NCI-H226 (cell line): ENCODE measurements around the gene KIF3A.
A peak's percentile ranks its signal among the peaks of the same experiment; 100 is the strongest.

ENCODE experiments used
- DNase-seq: peaks from one replicate; pipeline ENCODE4 v3.0.0-alpha.2; 2015

Gene KIF3A

DNA sequence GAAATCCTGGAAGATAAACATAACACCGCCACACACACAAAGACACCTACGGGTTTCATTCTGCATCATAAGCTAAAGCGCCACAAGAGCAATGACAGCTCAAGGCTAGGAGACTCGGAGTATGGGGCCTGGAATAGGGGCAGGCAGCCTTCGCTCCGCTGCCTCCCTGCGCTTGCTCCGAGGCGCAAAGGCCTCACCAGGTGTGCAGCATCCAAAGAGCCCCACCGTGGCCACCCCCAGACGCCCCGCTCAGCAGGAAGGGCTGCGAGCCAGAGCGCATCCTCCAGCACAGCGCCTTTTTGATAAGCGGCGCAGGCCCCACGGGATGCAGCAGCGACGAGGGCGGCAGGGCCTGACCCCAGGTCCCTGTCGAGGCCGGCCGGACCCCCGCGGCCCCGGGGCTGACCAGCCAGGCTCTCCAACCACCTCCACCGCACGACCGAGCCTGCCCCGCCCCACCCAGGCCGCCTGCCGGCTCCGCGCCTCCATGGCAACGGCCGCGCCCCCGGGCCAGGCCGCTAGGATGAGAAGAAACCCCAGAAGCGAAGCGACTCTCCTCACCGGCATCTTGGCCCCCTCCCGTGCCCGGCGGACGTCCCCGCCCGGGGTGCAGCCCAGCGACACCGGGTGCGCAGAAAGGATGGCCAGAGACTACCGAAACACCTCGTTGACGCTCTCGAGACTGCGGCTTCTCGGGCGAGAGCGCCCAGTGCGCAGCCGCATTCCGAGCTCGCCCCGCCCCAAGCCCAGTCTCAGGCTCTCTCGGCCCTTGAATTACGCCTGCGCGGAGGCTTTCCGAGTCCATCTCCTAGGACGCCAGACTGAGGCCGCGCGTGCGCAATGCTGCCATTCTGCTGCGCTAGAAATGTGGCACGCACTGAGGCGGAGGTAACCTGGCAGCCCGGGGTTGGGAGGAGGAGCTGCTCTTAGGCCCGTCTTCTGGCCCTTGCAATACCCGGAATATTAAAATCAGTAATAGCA lies at the start of gene KIF3A:
TSS of gene KIF3A (minus strand) at position 694 of the 981 bp plus-strand sequence. CDS start at position 567, 127 bp downstream.
- DNase-seq: peak; percentile 95

DNA sequence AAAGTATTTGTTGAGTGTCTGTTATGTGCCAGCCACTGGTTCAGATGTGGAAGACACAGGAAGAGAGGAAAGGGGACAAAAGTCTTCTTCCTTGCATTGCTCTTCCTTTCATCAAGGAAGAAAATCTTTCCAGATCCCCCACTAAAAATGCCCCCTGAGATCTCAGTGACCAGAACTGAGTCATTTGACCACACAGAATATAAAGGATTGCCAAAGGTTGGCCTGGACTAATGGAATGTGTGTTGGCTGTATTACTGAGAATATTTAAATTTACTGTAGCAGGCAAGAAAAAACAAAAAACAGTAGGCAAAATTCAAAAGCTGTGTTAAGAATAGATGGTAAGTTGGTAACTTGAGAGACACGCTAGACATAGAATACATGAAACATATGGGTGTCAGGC lies 49.7 kb upstream of the KIF3A start:
- peak; percentile 16 for DNase-seq

DNA sequence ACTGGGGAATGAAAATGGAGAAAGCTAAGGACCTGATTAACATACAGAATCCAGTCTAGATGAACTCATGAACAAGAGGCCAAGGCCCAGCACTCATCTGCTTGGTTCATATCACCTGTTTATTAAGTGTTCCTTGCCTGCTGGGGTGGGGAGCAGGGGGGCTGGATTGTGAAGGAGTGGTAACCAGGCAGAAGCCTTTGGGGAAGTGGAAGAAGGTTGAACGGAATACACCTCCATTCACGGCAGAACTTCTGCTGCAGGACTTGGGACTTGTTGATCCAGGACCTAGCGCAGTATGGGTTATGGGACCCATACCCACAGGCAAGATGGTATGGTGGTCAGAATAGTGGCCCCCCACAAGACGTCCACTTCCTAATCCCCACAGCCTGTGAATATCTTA lies 48.5 kb upstream of the KIF3A start:
- DNase-seq: no peak

DNA sequence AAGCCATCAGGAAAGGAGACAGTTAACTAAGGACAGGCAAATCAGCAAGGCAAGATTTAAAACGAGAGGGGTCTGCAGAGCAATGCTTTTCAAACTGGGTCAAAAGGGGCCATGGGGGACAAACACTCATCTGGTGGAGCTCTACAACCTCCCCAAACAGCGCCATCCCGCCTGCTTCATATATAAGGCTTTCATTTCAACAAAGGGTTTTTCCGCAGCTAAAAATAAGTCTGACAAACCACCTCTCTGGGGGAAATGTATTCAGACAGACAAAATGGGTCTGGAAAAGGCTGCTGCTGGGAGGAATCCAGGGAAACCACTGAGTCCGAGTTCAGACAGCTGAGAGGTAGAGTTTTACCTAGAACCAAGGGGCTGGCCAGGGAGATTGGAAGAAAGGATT lies 48.0 kb upstream of the KIF3A start:
- DNase-seq: no peak

DNA sequence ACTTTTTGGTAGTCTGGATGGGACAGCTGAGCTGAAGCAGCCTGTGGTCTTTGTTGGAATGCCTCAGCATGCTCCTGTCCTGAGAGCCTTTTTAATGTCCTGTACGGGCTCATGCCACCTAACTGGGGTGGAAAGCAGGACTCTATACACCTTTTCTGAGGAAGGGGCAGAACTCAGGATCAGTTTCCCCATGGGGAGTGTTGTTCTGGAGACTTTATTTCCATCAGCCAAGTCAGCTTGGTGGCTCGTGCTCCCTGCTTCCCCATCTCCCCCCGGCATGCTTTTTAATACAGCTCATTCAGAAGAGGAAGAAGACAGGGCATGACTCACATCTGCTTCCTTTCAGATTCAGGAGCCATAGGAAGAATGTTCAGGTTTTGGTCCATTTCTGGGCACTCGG lies 44.8 kb upstream of the KIF3A start:
- DNase-seq: peak; percentile 56

DNA sequence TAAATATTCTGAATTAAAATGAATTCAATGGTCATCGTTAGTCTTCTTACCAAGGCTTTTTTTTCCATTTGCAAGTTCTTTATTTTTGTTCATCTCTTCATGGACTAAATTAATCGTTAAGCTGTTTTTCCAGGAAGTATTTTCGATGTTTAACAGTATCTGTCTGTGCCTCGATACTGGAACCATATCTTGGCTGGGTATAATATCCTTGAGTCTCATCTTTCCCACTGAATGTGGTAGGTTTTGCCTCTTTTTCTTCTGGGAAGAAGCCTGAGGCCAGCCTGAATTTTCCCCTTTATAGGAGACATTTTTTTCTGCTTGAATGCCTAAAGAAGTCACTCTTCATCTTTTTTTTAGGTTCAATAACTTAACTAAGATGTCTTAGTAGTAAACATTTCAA lies 43.7 kb upstream of the KIF3A start:
- DNase-seq: no peak

DNA sequence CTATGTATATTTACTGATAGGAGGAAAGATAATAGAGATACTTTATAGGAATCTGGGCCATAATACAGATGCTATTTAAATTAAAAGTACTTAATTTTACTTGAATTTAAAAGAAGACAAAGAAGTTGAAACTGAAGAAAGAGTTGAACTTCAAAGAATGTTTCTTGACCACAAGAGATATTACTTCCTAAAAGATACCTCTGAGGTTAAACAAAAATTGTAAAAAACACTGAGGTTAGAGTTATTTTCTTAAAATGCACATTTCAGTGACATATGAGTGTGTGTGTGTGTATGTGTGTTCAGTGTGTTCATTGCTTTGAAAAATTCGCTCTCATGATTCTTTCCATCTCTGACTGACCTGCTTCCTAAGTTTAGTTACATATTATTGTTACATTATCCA lies 43.2 kb upstream of the KIF3A start:
- DNase-seq: no peak

DNA sequence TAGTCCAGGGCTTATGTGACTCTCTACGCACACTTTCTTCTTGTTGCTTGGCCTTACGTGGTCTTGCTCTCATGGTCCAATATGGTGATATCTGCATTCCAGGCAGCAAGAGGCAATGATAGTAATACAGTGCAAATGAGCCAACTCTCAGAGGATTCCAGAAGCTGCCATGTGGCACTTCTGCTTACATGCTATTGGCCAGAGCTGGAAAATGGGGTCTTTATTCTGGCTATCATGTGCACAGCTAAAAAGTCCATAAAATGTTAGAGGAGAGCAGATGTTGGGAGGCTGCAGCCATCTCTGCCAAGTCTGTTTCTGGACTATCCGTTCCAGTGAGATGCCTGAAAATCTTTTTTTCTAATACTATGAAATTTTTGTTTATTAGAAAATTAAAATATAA lies 42.6 kb upstream of the KIF3A start:
- no peak for DNase-seq

DNA sequence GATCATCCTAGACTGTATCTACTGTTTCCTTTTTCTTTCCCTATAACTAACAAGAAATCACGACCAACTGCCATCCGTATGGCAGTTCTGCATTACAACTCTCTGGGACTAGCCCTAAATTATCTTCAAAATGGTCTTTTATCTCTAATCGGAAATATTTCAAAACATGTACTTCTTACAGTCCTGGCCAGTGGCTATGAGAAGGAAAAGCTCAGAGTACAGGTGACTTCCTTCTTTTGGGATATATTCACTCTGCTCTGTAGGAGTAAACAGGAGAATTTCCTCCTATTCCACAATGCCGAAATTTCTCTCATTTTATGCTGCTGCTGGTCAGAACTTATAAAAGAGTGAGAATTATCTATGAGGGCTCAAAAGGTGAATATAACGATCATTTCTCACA lies 41.5 kb upstream of the KIF3A start:
- DNase-seq: no peak

DNA sequence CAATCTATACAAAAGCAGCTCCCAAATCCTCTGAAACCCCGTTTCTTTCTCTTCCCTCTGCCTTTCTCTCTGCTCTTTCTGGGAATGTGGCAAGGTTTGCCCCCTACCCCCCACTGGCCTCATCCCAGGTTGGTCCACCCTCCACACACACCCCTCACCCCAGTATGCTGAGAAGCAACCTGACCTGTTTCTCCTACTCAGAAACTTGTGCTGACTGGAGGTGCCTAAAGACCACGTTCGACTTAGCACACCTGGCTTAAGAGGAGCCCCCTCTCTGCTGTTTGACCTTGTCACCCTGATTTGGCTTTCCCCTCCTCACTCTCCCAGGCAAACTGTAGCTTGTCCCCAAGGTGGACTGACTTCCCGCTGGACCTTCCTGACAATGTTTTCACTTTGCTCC lies 40.8 kb upstream of the KIF3A start:
- no peak for DNase-seq

DNA sequence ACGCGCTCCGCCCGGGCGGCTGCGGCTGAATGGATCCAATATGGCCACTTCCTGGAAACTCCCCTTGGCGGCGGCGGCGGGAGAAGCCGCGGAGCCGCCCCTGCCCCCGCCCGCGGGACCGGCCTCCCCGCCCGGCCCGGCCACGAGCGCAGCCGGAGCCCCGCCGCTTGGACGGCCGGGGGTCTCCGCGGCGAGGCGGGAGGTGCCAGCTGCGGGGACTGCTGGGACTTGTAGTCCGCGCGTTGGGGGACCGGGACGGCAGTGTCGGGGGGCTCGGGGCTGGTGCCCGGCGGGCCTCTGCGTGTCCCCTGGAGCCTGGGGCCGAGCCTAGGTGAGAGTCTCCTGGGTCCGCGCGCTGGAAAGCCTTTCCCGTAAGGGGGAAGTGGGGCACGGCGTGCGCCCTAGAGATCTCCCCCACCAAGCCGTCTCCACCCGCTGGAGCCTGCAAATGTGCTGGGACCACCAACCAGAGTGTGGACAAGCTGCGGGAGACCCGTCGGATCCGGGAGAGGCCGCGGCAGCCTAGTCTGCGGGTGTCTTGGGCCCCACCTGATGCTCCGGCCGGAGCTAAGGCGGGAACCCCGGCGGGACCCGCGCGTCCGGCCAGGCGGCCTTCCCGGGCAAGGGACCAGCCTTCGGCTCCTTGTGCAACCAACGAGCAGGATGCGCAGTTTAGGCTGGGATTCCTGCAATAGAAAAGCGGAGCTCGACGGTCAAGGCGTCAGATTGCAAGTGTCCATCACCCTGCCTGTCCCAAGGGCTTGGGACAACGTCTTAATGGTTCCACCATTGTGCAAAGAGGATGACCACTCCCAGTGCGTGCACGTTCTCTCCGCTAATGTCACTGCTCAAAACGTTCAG lies 40.1 kb upstream of the KIF3A start, which contains the start of gene SEPTIN8:
TSS of gene SEPTIN8 (minus strand) at position 31 of the 861 bp plus-strand sequence. CDS start 102 bp downstream, outside the sequence.
- DNase-seq: no peak

DNA sequence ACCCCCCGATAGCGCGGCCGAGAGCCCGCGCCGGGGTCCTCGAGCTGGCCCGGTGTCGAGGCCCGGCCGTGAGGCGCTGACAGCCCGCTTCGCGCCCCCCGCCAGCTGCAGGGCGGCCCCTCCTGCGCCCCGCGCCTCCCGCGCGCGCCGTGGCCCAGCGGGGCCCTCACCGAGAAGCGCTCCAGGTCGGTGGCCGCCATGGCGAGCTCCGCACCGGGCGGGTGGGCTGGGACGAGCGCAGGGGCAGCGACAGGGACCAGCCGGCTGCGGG lies 39.5 kb upstream of the KIF3A start:
- no peak for DNase-seq

DNA sequence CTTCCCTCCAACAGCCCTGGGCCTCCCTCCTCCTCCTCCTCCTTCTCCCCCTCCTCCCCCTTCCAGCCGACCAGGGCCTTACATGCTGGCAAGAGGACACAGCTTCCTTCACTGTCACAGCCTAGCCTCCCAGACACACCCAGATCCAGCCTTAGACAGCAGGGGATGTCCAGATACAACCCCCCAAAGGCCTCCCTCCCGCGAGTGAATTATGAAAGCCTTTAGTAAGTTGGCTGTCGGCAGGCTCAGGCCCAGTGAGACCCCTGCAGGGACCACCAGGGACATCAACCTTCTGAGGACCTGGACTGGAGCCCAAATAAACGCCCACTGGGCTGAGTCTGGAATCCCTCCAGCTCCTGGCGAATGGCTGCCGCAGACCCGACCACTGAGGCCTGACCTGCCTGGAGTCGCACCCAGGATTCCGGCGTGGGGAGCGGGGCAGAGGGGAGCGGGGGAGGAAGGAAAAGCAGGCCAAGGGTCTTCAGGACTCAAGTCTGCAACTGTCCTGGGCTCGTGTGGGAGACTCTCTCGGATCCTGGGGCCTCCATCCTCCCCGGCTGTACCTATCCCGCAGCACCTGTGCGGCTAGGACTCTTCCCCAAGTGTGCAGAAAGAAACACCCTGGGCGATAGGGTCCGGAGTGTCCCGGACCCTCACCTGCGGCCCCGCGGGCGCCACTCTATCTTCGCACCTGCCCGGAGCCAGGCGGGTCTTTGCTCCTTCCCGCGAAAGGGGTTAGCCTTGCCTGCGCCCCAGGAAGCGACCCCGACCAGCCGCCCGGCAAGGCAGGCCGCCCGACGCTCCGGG lies 39.0 kb upstream of the KIF3A start:
- DNase-seq: no peak

DNA sequence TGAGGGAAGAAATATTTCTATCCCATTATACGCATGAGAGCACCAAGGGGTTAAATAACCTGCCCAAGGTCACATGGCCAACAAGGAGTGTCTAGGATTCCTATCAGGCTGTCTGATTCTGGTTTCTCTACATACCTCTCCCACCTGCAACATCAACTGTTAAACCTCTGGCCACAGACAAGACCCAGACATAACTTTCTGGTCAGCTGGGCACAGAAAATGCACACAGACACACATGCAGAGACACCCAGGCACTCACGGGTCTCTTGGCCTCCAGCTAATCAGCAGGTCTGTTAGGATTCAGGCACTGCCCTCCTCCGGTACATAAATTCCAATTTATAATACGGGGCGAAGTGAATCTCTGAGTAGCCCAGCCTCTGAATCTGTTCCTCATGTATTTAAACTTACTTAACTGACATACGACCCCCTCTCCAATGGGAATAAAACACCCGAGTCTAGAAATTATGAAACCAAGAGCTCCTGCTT lies 38.2 kb upstream of the KIF3A start:
- no peak for DNase-seq

DNA sequence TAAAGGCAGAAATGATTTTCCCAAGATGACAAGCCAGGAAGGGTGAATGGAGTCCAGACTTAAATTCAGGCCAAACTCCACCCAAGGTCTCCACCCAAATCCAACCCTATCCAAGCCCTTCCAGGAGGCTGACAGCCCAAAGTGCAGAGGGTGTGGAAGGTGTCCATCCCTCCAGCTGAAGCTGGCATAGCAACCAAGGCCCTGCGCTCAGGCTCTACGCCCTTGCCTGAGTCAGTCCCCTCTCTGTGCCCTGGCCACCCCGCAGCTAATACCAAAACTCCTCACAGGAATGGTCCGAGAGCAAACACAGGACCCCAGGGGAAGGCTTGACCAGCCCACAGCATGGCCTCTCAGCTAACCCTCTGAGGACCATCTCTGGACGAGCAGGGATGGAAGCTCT lies 37.5 kb upstream of the KIF3A start:
- no peak for DNase-seq

DNA sequence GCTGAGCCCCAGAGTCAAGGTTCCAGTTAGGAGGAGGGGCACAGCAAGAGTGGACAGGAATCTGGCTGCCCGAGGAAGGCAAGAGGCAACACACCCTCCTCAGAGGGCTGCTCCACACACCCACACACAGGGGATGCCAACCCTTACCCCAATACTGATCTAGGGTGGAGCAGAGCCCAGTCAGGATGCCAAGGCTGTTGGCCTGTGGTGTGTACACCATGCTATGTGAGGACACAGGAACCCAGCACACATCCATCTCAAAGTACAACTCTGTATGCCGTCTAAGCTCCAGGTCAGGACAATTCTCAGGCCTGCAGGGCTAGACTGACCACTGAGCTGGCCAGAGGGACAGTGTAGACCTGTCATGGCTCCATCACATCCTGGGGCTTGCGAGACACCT lies 37.1 kb upstream of the KIF3A start:
- DNase-seq: no peak

DNA sequence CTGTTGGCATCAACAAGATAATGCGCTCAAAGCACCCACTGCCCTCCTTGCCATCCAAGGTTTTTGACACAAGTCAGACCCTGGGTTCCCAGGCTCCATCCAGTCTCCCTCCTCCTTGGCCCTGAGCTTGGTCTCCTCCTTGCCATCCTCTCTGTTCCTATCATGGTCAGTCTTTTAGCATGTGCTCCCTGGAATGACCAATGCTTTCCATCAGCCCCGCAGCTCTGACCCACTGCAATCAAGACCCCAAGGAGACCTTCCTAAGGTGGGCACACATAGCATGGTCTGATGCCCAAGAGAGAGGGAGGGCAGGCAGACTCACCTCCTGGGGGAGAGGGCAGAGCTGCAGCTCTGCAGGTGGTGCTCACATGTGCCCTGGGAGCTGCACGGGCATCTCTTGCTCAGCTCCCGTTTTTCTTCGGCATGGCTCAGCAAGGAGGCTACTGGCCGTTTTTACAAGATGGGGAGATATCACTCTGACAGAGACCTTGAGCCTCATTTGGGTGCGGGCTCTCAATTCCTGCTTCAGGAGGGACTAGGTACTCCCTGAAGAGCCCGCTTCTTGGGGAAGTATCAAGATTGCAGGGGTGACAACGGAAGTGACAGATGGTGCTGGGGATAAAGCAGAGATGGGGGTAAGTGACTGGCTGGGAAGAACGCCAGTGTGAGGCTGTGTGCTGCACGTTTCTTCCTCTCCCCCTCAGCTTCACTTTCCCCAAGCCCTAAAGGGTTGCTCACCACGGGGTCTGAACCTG lies 36.4 kb upstream of the KIF3A start:
- no peak for DNase-seq

DNA sequence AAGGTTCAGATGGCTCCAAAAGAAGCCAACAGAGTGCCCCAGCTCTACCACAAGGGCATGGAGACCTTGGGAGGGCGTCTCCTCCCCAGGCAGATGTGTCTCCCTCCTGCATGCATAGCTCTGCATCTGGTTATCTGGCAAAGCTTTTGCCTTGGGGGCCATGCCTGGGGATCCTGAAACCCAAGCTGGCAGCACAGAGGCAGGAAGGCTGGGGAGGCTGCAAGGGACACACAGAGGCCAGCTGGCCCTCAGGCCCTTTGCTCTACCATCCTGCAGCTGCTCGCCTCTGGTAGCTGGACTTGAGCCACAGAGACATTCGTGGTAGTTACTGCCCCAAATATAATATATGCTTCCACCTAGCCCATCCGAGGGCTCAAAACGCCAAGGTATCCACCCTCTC lies 35.8 kb upstream of the KIF3A start:
- no peak for DNase-seq

DNA sequence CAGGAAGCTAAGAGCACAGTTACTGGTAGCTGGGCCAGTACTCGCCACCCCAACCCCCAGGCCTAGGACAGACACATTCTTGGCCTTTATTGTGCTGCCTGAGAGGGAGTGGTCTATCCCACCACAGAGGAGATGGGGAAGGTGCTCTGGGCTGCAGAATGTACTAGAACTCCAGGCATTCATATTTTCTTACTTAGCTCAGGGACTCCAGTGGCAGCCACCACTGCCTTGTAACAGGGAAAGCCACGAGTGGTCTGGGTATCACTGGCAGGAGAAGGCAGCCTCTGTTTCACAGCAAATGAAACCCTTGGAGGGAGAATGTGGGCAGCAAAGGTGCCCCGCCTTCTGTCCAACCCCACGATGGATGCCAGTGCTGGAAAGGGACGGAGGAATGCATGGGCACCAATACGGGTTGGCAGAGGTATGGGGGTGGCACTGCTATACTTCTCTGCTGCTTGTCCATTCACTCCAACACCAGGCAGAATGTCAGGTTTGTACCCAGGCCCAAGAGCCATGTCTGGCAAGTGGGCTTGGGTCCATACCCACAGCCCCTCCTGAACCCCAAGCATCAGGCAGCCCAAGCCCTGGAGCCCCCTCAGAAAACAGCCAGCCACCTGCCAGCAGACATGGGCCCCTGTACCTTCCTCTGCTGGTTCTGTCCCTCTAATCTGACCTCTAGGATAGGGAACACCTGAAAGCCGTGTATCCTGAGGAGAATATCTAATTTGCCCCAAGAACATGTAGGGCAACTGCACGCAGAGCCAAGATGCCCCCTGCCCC lies 35.1 kb upstream of the KIF3A start:
- no peak for DNase-seq

DNA sequence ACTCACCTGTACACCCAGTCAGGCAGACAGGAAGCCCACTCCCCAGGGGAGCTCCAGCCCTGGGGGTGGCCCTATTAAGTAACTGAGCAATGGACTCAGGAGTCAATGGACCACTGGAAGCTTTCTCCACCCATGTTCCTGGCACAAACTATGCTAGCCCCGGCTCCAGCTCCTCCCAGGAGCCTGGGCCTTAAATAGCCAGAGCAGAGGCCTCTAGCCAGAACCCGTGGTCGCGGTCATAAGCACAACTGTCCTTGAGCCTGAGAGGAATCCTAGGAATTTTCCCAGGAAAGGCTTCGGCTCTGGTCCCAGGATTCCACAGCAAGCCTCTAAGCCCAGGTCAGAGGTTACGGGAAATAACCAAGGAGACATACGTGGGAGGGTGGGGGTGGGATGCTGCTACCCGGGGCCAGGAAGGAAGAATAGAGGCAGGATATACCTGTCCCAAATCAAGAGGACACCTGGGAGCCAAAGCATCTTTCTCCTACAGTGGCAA lies 34.2 kb upstream of the KIF3A start:
- no peak for DNase-seq
